HepG2 (cell line): ENCODE measurements around the gene SGMS1. TPM values are rescaled to one million over a fixed set of nuclear protein-coding genes. Genes with fewer than 3 reads are reported as not detected.

Experiments used
- ATAC-seq: fragments of 200-7000 bp; cut with Tn5 transposase; 3 replicates; pipeline ENCODE4 v1.9.1; 2020; ENCODE audit warnings: mild to moderate bottlenecking, moderate library complexity
- BruUV-seq: library from RNA; stranded (reverse); fragments of 400-500 nt; replicated peaks from 2 replicates; lab custom pipeline; 2021; lab: Mats Ljungman, UMichigan
- CTCF ChIA-PET: fragments of 300-600 bp; formaldehyde crosslinking; extraction: SDS; loops from one replicate; lab custom pipeline; 2021; ENCODE audit warnings: low total read pairs, inconsistent platforms, low intra/inter-chr PET ratio; lab: Yijun Ruan, JAX
- POLR2A ChIA-PET: fragments of 350-600 bp; sonication (Branson Sonifier 250); formaldehyde crosslinking; loops from one replicate; lab custom pipeline; 2020; ENCODE audit warnings: antibody characterized with exemption, inconsistent platforms; lab: Yijun Ruan, JAX
- DNase-seq: peaks from one replicate; pipeline ENCODE4 v3.0.0-alpha.2; 2015; ENCODE audit warnings: low spot score
- FAIRE-seq: peaks from 3 replicates; lab custom pipeline; 2011; peaks lifted over from hg19 to GRCh38; lab: Jason Lieb, UNC
- H2AFZ ChIP-seq: one replicate; pipeline ENCODE4 v1.6.1; 2011; ENCODE audit warnings: low read length, inconsistent platforms
- H3K27ac ChIP-seq: fragments of 300-600 bp; 3 replicates; pipeline ENCODE4 v1.8.0; 2011; ENCODE audit warnings: mixed run types, mild to moderate bottlenecking, mixed read lengths, low read length, inconsistent platforms; ENCODE audit not compliant: insufficient read depth; ENCODE audit errors: extremely low read length
- H3K27me3 ChIP-seq, 2 experiments: fragments of 200-600 bp in 1 of 2; 2 replicates in 1 of 2; 3 replicates in 1 of 2; pipeline versions ENCODE4 v1.6.0 to v1.8.0; 2011; ENCODE audit warnings: low read length in 2 of 2, mild to moderate bottlenecking in 2 of 2, moderate library complexity in 2 of 2, inconsistent platforms in 1 of 2; ENCODE audit not compliant: insufficient read depth in 2 of 2, control insufficient read depth in 1 of 2
- H3K36me3 ChIP-seq, 2 experiments: fragments of 200-600 bp in 1 of 2; replicated peaks in 1 of 2; 2 replicates in 1 of 2; 3 replicates in 1 of 2; pipeline versions ENCODE4 v1.5.1 to v1.8.0; 2011; ENCODE audit warnings: low read length in 2 of 2, inconsistent platforms in 1 of 2; ENCODE audit not compliant: insufficient read depth in 2 of 2, control insufficient read depth in 1 of 2
- H3K4me1 ChIP-seq: 2 replicates; pipeline ENCODE4 v1.5.1; 2012; ENCODE audit warnings: low read length, inconsistent platforms; ENCODE audit not compliant: insufficient read depth
- H3K4me2 ChIP-seq: 2 replicates; pipeline ENCODE4 v1.6.0; 2011; ENCODE audit warnings: low read depth, low read length, inconsistent platforms
- H3K4me3 ChIP-seq, 3 experiments: fragments of 200-600 bp in 1 of 3; sonication (generic), shearing (Covaris generic) in 1 of 3; replicated peaks in 1 of 3; 2 replicates each; pipeline ENCODE4 v1.5.1; 2011 to 2016; ENCODE audit warnings: low read length in 3 of 3, inconsistent platforms in 2 of 3, low read depth in 2 of 3, mild to moderate bottlenecking in 2 of 3, control low read depth in 1 of 3, mixed read lengths in 1 of 3; ENCODE audit not compliant: insufficient read depth in 1 of 3
- H3K79me2 ChIP-seq: one replicate; pipeline ENCODE4 v1.6.1; 2011; ENCODE audit warnings: low read length, inconsistent platforms; ENCODE audit not compliant: insufficient read depth
- H3K9ac ChIP-seq: 2 replicates; pipeline ENCODE4 v1.6.0; 2011; ENCODE audit warnings: mild to moderate bottlenecking, low read depth, low read length, inconsistent platforms; ENCODE audit not compliant: insufficient read depth
- H3K9me3 ChIP-seq: 2 replicates; pipeline ENCODE4 v1.5.1; 2012; ENCODE audit warnings: mild to moderate bottlenecking, low read length
- H4K20me1 ChIP-seq: 2 replicates; pipeline ENCODE4 v1.6.0; 2011; ENCODE audit warnings: inconsistent platforms, mild to moderate bottlenecking, low read length, moderate library complexity; ENCODE audit not compliant: insufficient read depth
- AGO1 ChIP-seq: fragments of 200-400 bp; formaldehyde crosslinking; IDR thresholded peaks from 2 replicates; pipeline ENCODE4 v1.6.1; 2017; ENCODE audit warnings: mild to moderate bottlenecking, low read depth, low read length, moderate library complexity; ENCODE audit not compliant: poor library complexity, severe bottlenecking
- E2F5 ChIP-seq: sonication (generic); formaldehyde crosslinking; conservative IDR thresholded peaks from 2 replicates; pipeline ENCODE4 v1.4.0; 2020; ENCODE audit warnings: missing genetic modification reagents
- EZH2 ChIP-seq: conservative IDR thresholded peaks from 2 replicates; pipeline ENCODE4 v1.6.1; 2012; ENCODE audit warnings: mild to moderate bottlenecking, low read depth, low read length, moderate library complexity
- HES4 ChIP-seq: sonication (generic); formaldehyde crosslinking; IDR thresholded peaks from 2 replicates; pipeline ENCODE4 v1.9.0; 2021; ENCODE audit warnings: mild to moderate bottlenecking, missing genetic modification reagents, borderline replicate concordance
- HIC2 ChIP-seq: sonication (generic); formaldehyde crosslinking; IDR thresholded peaks from 2 replicates; pipeline ENCODE4 v1.9.0; 2022; ENCODE audit warnings: low read depth, missing genetic modification reagents
- JDP2 ChIP-seq: sonication (generic); formaldehyde crosslinking; IDR thresholded peaks from 2 replicates; pipeline ENCODE4 v1.8.1; 2022; ENCODE audit warnings: missing genetic modification reagents, borderline replicate concordance
- SALL2 ChIP-seq: sonication (generic); formaldehyde crosslinking; IDR thresholded peaks from 2 replicates; pipeline ENCODE4 v1.8.1; 2023; ENCODE audit warnings: mild to moderate bottlenecking, missing genetic modification reagents, inconsistent platforms
- SP2 ChIP-seq: sonication (generic); formaldehyde crosslinking; IDR thresholded peaks from 2 replicates; pipeline ENCODE4 v1.5.1; 2020; ENCODE audit warnings: mild to moderate bottlenecking, missing genetic modification reagents
- SRSF1 ChIP-seq: fragments of 200-400 bp; formaldehyde crosslinking; optimal IDR thresholded peaks from 2 replicates; pipeline ENCODE3; 2017; ENCODE audit warnings: mild to moderate bottlenecking, low read depth, low read length, moderate library complexity
- TMF1 ChIP-seq: sonication (generic); formaldehyde crosslinking; IDR thresholded peaks from 2 replicates; pipeline ENCODE4 v1.8.1; 2022; ENCODE audit warnings: low read depth, missing genetic modification reagents
- ZBTB3 ChIP-seq: sonication (generic); formaldehyde crosslinking; IDR thresholded peaks from 2 replicates; pipeline ENCODE4 v1.4.0; 2020; ENCODE audit warnings: low read depth, mild to moderate bottlenecking, moderate library complexity, missing genetic modification reagents, borderline replicate concordance
- ZNF512 ChIP-seq: sonication (generic); formaldehyde crosslinking; IDR thresholded peaks from 2 replicates; pipeline ENCODE4 v1.4.0; 2020; ENCODE audit warnings: mild to moderate bottlenecking, missing genetic modification reagents
- ZNF552 ChIP-seq: sonication (generic); formaldehyde crosslinking; IDR thresholded peaks from 2 replicates; pipeline ENCODE4 v1.9.0; 2022; ENCODE audit warnings: missing genetic modification reagents, mild to moderate bottlenecking, borderline replicate concordance
- WGBS: methylation state at CpG from one replicate; pipeline ENCODE4 v1.1.6; 2017; ENCODE audit warnings: low lambda C conversion rate; 5-methylcytosine and 5-hydroxymethylcytosine counted together
- in situ Hi-C: cut with HindIII; loops from 2 replicates; pipeline ENCODE4 v1.10.0; 2017; ENCODE audit warnings: low pct_unique_long_range_greater_than_20kb; ENCODE audit not compliant: extremely low pct_ligation_motif_present
- intact Hi-C: fragments of 100-400 bp; cut with micrococcal nuclease; formaldehyde crosslinking; loops from one replicate; pipeline ENCODE4 v1.10.0; 2022; ENCODE audit not compliant: unreplicated experiment
- polyA plus RNA-seq, 8 experiments: library from polyadenylated mRNA; depleted of rRNA in 3 of 8; stranded (reverse) in 7 of 8; unstranded in 1 of 8; fragments of >200 nt; fragmentation: Illumina TruSeq in 4 of 8; extraction: Trizol in 4 of 8; gene quantifications; 2 replicates each; pipeline versions ENCODE4 v1.2.1 to v1.2.3, GENCODE V29; 2011 to 2016; ENCODE audit warnings: low read depth in 4 of 8, missing spikeins in 1 of 8, mixed read lengths in 1 of 8; ENCODE audit not compliant: insufficient read depth in 1 of 8
- total RNA-seq, 5 experiments: library from RNA; depleted of rRNA; stranded (reverse); fragments of >200 nt; fragmentation: Illumina TruSeq; extraction: Trizol; gene quantifications; 2 replicates each; pipeline ENCODE4 v1.2.3, GENCODE V29; 2016; ENCODE audit warnings: low read depth in 1 of 5
- TF ChIP-seq, protein P1 (sequence below): IDR thresholded peaks from 2 replicates; pipeline ENCODE4 v1.6.1; 2016; ENCODE audit warnings: low read depth, borderline replicate concordance
- TF ChIP-seq, protein P2 (sequence below): IDR thresholded peaks from 2 replicates; pipeline ENCODE4 v1.6.1; 2016; ENCODE audit warnings: control low read depth
- TF ChIP-seq, protein P3 (sequence below): sonication (generic); formaldehyde crosslinking; IDR thresholded peaks from 2 replicates; pipeline ENCODE4 v1.4.0; 2020; ENCODE audit warnings: missing genetic modification reagents; ENCODE audit errors: not compliant biosample characterization

The SGMS1 gene
- total and polyA plus RNA-seq, 2 of the 13 experiments (the other 11 are each of a cell fraction or from before 2014, with no cell fraction given), result 6.5 to 15.1 TPM

GRCh38 chr10:50600831-50601477 is 22.8 kb downstream of the SGMS1 start (continued):
- TF ChIP-seq ZNF512 (CRISPR knock-in tag), result no peak
- TF ChIP-seq SP2 (CRISPR knock-in tag), result no peak
- TF ChIP-seq E2F5 (CRISPR knock-in tag), result no peak
- TF ChIP-seq HES4 (CRISPR knock-in tag), result no peak

DNA sequence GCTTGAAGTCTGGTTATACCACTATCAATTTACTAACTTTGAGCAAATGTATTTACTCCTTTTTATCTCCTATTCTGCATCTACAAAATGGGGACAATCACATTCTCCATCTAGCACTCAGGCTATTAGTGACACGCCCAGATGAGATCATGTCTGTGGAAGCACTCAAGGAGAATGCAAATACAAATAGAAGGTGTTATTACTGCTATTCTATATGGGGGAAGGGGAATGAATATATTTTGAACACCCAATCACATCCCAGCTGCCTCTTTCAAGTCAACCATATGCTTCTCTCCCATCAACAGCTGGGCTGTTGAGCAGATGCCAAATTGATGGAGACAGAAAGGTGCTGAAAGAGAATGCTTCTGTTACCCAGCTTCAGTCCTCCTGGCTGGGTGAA is 23.5 kb downstream of the SGMS1 start:
- Histone ChIP-seq H3K4me2 (no peak overlapping the region), H4K20me1 (peaks cover 2% of the 10 kb centered on the region), H3K4me1 (peaks cover 42% of the 10 kb centered on the region), H3K27me3 (no peaks in the 10 kb centered on the region), H3K36me3 (no peaks in the 10 kb centered on the region; a peak in 1 of 5 replicates), H3K79me2 (peaks cover 25% of the 10 kb centered on the region), H3K27ac (no peak overlapping the region), H2AFZ (no peak overlapping the region), H3K9ac (no peak overlapping the region), H3K4me3 (no peak overlapping the region), H3K9me3 (no peaks in the 10 kb centered on the region)
- DNase-seq (no peak), FAIRE-seq (no peak), ATAC-seq (no peak)
- CTCF ChIA-PET, result no interaction called here
- WGBS, result 100% methylated on average over 1 of the region's 1 CpG
- intact Hi-C loops, result no loop called here
- POLR2A ChIA-PET, result no interaction called here
- BruUV-seq, result no TSS peak
- in situ Hi-C loops, result no loop called here
- TF ChIP-seq, protein P1, sequence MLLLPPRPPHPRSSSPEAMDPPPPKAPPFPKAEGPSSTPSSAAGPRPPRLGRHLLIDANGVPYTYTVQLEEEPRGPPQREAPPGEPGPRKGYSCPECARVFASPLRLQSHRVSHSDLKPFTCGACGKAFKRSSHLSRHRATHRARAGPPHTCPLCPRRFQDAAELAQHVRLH, result no peak
- TF ChIP-seq, protein P2, sequence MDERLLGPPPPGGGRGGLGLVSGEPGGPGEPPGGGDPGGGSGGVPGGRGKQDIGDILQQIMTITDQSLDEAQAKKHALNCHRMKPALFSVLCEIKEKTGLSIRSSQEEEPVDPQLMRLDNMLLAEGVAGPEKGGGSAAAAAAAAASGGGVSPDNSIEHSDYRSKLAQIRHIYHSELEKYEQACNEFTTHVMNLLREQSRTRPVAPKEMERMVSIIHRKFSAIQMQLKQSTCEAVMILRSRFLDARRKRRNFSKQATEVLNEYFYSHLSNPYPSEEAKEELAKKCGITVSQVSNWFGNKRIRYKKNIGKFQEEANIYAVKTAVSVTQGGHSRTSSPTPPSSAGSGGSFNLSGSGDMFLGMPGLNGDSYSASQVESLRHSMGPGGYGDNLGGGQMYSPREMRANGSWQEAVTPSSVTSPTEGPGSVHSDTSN, result no peak
- TF ChIP-seq ZNF552 (no peak), AGO1 (no peak), ZBTB3 (CRISPR knock-in tag) (no peak), TMF1 (CRISPR knock-in tag) (no peak), SRSF1 (no peak), HIC2 (CRISPR knock-in tag) (no peak), EZH2 (no peak), JDP2 (no peak), SALL2 (CRISPR knock-in tag) (no peak)
- TF ChIP-seq, protein P3, sequence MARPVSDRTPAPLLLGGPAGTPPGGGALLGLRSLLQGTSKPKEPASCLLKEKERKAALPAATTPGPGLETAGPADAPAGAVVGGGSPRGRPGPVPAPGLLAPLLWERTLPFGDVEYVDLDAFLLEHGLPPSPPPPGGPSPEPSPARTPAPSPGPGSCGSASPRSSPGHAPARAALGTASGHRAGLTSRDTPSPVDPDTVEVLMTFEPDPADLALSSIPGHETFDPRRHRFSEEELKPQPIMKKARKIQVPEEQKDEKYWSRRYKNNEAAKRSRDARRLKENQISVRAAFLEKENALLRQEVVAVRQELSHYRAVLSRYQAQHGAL (CRISPR knock-in tag), result no peak
